Stimulated activated CD8-positive, alpha-beta memory T cell treated with anti-CD3 and anti-CD28 coated beads, Interleukin-7, amount 100 ng/mL, for 4 hours (primary cell): ENCODE measurements around the gene ADAMTS12.
"Not testable (repeated sequence)": the region's sequence is repeated elsewhere in the genome, so short reads cannot be mapped to it uniquely, and the experiment has no call there.

ENCODE experiments used
- DNase-seq, 2 donors: peaks; one replicate each; pipeline ENCODE4 v3.0.0-alpha.2; 2020; ENCODE audit warnings: low read depth in 2 of 2

The ADAMTS12 gene

DNA sequence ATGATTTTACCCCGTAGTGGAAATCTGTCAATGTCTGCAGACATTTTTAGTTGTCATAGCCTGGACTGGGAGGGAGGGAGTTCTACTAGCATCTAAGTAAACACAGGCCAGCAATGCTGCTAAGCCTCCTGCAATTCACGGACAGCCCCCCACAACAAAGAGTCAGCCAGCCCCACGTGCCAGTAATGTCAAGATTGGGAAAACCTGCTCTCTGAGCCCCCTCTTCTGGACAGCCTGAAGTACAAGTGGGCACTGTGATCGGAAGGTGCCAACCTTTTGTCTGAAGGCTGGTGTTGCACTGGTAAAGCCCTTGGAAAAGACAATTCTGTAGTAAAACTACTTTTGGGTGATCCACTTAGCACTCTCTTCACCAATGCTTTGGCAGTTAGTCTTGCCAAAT, 296.5 kb downstream of the ADAMTS12 start:
- no peak for DNase-seq

DNA sequence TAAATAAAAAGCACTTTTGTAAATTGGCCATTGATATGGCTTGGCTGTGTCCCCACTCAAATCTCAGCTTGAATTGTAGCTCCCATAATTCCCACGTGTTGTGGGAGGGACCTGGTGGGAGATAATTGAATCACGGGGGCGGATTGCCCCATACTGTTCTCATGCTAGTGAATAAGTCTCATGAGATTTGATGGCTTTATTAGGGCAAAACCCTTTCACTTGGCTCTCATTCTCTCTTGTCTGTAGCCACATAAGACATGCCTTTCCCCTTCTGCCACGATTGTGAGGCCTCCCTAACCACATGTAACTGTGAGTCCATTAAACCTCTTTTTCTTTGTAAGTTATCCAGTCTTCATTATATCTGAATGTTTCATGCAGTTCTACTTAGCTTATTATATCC, 297.8 kb downstream of the ADAMTS12 start:
- DNase-seq: no peak

DNA sequence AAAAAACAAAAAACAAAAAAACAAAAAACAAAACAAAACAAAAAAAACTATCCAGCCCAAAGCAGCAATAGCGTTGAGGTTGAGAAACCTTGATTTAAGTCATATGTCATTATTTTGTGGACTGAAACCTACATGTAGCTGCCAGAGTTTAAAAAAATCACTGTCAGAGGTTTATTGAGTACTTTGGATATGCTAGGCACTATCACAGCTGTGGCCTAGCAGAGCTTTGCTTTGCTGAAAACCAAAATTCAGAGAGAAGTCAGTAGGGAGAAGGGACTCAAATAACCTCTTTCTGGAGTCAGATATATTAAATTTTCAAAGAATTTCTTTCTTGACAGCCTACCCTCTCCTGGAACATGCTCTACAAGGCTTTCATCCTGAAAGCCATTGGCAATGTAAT, 299.5 kb downstream of the ADAMTS12 start:
- no peak for DNase-seq

DNA sequence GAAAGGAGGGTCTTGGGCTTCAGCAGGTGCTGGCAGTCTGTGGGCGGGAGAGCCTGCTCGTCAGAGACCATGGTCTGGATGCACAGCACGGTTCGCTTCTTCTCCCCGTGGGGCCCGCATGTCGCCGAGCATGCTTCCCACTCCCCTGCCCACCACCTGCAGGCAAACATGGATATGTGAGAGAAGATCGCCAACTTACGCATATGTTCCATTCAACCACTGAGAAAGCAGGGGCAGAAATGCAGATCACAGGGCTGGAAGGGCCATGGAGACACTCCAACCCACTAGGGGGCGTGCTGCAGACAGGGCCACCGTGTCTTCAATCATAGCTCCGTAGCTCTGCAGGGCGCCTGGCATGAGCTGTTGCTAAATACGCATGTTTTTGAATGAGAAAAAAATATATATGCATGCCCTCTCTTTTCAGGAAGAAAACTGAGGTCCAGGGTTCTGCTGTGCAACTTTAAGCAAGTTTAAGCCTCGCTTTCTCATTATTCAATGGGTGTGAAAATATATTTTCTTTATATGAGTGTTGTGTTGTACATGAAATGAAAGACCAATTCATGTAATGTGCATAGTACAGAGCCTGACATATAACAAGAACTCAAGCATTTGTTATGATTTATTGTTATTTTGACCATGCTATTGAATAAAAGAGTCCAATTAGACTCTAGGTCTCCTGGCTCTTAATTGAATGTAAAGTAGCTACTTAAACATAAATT, 303.0 kb downstream of the ADAMTS12 start:
- no peak for DNase-seq

DNA sequence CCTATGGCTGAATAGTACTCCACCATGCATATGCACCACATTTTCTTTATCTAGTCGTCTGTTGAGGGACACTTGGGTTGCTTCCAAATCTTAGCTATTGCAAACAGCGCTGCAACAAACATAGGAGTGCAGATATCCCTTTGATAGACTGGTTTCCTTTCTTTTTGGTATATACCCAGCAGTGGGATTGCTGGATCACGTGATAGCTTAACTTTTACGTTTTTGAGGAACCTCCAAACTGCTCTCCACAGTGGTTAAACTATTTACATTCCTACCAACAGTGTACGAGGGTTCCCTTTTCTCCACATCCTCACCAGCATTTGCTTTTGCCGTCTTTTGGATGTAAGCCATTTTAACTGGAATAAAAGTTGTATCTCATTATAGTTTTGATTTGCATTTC, 308.5 kb downstream of the ADAMTS12 start:
- no peak for DNase-seq

DNA sequence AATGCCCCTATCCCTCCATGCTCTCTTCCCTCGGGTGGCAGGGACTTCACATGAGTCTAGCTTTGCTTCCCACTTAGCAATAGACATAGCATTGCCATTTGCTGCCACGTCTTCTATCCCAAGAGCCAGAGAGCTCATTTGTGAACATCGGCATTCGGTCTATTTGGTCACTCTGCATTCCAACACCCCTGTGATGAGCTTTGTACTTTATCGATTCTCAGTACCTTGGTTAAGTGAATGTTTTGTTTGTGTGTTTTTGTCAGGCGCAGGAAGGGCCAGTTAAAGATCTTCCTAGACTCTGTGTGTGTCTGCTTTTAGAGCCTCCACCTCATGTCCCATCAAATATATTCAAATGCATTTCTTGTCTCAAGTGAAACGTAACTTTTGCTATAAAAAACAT, 309.4 kb downstream of the ADAMTS12 start:
- DNase-seq: no peak

DNA sequence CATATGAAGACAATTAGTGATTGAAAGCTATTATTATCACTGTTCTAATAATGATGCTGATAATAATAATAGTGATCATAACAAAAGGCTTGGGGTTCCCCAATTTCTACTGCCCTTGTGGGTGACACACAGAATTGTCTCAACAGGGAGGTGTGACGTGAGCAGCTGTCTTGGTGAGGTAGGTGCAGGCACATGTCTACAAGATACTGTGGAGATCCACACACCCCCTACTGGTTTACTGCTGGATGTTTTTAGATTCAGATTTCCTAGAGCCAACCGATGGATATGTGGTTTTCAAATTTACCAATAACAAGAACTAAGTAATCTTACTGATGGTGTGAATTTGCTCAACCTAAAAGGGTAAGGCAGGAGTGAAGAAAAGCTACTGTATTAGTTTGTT, 312.0 kb downstream of the ADAMTS12 start:
- no peak for DNase-seq

DNA sequence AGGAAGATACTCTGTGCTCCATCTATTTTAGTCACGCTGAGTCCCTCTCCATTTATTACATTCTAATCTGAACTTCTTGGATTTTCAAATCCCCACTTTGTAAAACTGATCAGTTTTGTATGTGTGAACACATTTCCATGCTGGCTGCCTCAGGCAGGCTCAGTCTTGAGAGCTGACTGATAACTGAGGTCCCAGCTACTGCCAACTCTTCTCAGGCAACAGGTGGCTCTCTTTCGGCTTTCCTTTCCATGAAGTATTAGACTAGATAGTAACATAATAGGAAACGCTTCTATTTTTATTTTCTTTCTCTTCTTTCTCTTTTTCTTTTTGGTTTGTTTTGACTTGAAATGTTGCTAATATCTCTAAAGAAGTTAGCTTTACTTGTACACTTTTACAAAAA, 312.6 kb downstream of the ADAMTS12 start:
- no peak for DNase-seq

DNA sequence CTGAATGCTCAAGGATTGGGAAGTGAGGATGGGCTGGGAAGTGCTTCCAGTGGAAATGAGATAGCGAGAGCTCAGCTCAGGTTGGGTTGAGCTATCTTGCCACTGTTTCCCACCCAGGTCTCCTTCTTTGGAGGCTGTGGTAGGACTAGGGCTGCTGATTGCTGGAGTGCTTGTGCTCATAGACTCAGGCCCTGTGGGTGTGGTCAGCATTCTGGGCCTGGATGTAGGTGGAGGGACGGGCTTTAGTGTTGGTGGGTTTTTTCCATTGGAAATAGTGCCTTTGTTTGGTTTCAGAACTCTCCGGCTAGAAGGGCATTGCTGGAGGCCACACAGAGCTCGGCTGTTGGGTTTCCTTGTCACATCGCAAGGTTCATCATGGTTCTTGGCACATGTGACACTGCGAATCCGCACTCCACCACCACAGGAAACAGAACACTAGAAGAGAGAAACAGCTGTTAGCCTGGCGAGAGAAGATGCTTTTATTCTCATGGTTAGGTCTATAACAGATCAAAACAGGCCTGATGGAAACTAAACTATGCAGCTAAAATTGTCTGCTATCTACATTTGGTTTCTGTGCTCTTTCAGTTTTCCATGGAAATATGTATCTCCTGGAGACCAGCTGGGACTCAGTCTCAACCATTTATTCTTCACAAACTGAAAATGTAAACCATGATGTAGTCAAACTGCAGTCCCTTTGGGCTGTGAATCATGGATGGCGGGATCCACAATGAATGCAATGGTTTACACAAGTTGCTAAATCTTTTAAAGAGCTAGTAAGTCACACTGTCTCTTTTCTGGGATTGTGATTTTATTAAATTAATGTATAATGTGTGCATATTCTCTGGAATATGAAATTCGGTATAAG, 314.8 kb downstream of the ADAMTS12 start:
- DNase-seq: no peak

DNA sequence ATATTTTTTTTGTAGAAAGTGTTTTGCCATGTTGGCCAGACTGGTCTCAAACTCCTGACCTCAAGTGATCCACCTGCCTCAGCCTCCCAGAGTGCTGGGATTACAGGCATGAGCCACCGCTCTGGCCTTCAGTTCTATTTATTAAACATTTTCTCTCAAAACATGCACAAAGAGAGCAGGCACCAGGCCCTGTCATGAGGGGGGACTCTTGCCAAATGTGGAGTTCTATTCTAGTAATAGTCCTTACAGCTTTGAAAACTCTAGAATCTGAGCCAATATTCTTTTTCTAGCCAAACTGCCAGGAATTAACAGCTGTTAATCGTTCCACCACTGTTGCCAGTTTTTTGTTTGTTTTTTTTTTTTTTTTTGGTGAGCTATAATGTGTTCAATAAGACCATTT, 326.5 kb downstream of the ADAMTS12 start:
- DNase-seq: no peak

DNA sequence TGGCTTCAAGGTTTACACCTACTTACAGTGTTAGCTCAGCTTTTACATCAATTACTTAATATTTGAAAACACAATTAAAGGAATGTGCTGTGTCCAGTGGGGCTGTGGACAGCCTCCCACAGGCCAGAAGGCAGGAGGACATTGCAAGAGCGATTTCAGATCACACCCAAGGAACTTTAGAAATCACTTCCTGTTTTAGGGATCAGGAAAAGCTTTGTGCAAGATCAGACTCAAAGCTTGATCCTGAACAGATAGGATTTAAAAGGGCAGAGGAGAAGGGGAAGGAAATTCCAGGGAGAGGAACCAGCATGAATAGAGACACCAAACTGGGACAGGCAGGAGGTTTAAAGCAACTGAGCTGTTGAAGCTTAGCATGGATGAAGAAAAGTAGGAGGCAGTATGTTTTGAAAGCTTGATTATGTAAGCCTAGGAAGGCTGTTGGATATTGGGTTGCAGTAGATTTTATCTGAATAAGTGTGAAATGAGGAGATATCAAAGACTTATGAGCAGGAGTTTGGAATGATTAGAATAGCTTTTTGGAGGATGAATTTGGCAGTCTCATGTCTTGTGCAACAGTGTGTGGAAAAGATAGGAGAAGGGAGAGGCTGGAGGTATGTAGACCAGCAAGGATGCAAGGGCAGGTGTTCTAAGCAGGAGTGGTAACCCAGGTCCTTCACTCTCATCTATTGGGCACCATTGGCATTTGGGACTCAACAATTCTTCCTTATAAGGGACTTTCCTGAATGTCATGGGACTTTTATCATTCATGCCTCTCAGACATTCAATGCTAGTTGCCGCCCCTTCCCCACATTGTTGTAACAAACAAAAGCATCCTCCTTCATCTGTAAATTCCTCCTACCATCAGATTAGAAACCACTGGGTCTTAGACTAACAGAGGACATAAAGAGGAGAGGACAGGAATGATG, 327.5 kb downstream of the ADAMTS12 start:
- DNase-seq: no peak

DNA sequence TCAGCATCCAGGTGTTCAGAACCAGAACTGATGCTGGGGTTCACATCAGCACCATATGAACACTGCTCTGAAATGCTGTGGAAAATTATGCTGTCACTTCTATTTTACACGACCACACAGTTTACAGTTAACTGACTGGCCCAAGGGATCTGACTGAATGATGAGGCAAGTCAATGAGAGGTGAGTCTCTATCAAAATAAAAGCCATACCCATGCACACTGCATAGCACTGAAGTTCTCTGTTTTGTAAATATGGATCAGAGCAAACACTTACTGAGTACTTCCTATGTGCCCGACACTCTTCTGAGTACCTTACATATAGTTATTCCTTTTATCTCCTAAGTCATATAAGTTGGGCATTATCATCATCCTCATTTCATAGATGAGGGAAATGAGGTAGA, 328.3 kb downstream of the ADAMTS12 start:
- DNase-seq: no peak

DNA sequence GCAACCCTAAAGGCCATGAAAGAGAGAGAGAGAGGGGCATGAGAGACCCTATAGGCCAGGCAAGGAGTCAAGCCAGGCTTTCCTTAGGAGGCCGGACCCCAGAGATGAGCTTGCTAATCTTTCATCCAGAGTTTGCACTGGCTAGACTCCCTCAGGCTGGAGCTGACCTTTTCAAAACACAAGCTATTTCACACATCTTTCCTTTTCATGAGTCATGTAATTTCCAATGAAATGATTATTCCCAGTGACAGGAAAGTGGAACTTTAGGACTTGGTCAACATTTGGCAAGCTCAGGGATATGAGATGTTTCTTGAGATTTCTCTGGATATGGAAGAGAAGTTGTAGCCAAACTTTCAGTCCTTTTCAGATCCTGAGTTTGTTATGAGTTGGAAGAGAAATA, 333.3 kb downstream of the ADAMTS12 start:
- no peak for DNase-seq

DNA sequence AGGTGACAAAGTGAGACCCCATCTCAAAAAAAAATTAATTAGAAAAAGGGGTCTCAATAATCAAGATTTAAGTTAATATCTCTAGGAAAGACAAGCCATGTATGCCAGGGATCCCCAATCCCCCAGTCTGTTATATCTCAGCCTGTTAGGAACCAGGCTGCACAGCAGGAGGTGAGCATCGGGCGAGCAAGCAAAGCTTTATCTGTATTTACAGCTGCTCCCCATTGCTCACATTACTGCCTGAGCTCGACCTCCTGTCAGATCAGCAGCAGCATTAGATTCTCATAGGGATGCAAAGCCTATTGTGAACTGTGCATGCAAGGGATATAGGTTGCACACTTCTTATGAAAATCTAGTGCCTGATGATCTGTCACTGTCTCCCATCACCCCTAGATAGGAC, 334.2 kb downstream of the ADAMTS12 start:
- no peak for DNase-seq

DNA sequence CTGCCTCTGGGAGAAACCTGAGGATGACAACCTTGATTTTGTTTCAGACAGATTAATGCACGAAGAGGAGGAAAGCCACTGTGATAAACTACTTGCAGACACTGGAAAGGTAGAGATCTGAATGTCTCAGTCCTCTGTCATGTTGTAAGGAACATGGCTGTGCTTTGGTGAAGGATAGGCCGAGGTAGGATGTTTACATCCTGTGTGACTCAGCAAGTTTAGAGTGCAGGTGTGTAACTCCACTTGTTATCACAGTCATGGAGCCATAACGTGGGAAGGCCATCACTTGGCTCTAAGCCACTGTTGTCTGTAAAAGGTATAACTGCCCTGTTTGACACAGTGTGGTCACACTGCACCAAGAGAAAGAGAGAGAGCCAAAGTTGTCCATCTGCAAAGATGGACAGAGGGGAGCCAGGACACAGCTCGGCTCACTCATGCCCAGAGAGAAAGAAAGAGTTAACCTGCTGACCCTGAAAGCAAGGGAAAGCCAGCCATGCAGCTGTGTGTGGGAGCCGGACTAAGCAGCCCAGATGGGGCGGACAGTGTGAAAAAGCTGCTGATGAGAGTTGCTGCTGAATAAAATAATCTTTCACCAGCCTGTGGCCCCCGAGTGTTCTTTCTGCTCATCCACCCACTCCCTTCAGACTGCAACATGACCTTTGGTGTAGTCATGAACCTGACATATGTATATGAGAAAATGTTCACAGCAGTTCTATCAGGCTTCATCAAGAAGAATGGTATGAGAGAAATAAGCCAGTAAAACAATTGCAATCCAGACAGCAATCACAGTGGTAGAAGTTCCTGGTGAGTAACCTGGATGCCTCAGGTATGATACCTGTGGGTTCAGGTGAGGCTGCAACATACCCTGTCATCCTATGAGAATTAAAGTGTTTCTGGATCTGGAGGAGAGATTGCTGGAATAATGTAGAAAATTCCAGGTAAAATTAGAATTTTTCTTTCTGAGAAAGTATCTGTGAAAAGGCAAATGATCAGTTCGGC, 335.2 kb downstream of the ADAMTS12 start:
- DNase-seq: no peak

DNA sequence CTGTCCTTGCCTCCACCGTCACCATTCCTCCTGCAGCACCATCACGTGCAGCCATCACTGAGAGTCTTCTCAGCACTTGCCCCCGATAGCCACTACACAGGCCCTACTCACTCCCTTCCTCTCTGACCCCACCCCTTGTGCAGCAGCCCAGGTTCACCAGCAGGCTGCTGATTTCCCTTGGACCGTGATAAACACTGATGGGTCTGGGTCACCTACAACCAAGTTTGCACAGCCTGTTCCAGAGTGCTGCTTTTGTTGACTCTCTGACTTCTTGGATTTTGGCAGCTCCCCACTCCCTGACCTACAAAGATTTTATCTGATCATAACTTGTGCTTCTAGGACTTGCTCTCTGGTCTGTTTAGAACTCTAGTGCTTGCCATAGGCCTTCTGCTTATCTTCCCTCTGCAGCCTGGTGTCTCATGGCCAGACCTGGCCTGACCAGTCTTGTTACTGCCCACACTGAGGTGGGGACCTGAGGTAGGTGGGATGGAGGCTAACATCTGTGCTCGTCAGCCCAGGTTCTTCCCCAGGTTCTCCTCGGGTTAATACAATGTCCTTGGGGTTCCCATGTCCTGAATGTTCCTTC, 341.7 kb downstream of the ADAMTS12 start:
- no peak for DNase-seq

DNA sequence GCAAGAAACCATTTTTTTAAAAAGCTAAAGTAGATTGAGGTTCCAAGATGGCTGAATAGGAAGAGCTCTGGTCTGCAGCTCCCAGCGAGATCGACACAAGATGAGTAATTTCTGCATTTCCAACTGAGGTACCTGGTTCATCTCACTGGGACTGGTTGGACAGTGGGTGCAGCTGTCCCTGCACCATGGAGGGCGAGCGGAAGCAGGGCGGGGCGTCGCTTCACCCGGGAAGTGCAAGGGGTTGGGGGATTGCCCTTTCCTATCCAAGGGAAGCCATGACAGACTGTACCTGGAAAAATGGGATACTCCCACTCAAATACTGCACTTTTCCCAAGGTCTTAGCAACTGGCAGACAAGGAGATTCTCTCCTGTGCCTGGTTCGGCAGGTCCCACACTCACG, 352.0 kb downstream of the ADAMTS12 start:
- DNase-seq: not testable (repeated sequence)

DNA sequence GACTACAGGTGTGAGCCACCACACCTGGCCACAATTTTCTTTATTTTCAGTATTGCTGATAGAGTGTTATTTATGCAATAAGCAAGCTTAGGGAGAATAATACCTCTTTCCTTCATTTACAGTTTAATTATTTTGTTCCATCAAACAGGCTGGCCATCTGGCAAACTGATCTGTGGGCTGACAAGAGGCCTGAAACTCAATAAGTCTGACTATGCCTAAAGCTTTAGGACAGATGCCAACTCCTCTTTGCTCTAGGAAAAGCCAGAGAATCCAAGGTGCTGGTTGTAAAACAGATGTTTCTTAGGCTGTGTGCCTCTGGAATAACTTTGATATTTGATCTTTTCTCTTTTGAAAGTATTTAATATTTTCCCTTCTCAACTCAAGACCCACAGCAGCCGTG, 352.6 kb downstream of the ADAMTS12 start:
- DNase-seq: no peak

DNA sequence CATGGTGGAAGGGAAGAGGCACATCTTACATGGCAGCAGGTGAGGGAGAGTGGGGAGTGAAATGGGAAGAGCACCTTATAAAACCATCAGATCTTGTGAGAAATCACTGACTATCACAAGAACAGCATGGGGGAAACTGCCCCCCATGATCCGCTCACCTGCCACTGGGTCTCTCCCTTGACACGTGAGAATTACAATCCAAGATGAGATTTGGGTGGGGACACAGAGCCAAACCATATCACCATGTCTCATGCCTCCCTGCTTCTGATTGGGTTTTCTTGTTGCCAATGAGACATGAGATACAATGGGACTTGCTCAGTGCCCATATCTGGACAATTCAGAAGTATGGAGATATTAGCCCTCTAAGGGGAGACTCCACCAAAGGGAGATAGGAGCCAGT, 353.6 kb downstream of the ADAMTS12 start:
- no peak for DNase-seq

DNA sequence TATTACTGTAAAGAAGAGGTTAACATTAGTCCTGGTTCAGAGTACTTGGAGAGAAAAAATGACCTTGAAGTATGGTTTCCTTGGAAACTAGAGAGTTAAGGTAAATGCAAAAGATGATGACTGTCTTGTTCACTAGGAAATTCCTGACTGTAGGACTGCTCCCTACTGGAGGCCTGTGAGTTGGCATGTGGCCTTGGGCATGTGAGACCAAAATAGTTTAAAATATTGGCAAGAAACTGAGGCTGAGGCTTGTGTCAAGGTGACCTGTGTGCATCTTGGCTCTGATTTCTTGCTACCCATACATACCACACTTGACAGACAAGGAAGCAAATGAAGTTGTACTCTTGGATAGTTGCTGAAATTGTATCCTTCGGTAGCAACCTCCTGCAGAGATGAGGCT, 354.6 kb downstream of the ADAMTS12 start:
- DNase-seq: no peak

DNA sequence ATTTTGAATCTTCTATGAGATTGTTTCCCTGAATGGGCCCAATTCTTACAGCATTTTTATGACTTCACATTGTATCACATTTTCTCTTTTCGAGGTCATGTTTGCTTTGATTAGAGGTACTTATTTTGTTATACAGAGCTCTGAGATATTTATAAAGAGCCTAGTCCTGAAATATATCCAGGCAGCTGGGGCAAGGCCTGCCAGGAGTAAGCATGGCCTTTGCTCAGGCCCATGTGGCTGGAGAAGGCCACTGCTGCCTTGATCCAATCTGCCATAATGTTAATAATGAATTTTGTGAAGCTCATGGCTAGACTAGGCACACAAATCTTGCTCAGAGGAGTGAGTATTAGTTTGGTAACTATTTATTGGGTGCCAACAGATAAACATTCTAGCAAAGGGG, 355.0 kb downstream of the ADAMTS12 start:
- no peak for DNase-seq
